Measurements from ENCODE around the gene CORO2B.

The CORO2B gene

GRCh38 chr15:68572309-68572708 is 6.5 kb upstream of the CORO2B start:
- FAIRE-seq (no peak), DNase-seq (ENCODE audit: low spot score) (no peak)

- FAIRE-seq, result no peak
- no peak for DNase-seq (ENCODE audit: low spot score)
Observed at GRCh38 chr15:68572921-68573320, 5.9 kb upstream of the CORO2B start.

DNA sequence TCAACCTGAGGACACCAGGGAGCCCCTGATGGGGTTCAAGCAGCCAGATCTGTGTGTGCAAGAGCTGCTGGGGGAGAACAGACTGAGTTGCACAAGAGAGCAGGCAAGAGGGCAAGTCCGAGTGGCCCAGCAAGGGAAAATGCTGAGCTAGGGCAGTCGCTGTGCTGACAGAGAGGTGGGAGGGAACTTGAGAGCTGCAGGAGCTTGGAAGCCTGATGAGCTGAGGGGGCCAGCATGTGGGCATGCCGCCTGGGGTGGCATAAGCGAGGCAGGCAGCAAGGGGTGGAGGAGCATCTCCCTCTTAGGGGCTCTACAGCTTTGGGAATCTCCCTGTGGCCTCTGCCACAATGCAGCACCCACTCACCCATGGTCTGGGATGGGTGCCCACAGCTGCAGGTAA is 4.7 kb upstream of the CORO2B start:
- no peak for DNase-seq (ENCODE audit: low spot score)
- no peak for FAIRE-seq

- DNase-seq (ENCODE audit: low spot score), result no peak
- FAIRE-seq, result no peak
Observed at GRCh38 chr15:68574629-68575028, 4.2 kb upstream of the CORO2B start.

DNA sequence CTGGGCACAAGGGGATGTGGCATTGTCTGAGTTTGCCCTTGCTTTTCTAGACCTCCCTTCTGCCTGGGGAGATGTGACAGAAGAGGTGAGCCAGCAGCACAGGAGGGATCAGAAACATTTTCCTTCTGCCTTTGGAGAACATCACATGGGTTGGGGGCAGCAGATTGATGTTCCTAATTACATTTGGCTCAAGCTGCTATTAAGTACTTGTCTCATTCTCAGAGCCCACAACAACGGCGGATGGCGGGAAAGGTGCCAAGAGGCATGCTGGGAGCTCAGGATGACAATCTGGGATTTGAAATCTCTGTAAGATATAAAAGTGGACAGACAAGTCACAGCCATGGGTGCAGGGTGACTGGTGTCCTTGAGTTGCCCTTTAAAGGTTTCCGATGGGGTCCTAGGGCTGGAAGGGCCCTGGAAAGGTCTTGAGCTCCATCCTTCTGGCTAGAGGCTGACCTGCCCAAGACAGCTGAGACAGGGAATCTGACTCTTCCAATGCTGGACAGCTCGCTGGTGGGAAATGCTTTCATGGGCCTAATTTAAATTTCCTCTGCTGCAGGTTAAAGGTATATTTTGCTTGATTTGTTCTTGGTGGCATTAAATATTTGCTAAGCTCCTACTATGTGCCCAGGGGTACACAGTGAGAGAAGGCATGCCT is 2.4 kb upstream of the CORO2B start:
- DNase-seq (ENCODE audit: low spot score) (no peak), FAIRE-seq (peak; percentile 59)

DNA sequence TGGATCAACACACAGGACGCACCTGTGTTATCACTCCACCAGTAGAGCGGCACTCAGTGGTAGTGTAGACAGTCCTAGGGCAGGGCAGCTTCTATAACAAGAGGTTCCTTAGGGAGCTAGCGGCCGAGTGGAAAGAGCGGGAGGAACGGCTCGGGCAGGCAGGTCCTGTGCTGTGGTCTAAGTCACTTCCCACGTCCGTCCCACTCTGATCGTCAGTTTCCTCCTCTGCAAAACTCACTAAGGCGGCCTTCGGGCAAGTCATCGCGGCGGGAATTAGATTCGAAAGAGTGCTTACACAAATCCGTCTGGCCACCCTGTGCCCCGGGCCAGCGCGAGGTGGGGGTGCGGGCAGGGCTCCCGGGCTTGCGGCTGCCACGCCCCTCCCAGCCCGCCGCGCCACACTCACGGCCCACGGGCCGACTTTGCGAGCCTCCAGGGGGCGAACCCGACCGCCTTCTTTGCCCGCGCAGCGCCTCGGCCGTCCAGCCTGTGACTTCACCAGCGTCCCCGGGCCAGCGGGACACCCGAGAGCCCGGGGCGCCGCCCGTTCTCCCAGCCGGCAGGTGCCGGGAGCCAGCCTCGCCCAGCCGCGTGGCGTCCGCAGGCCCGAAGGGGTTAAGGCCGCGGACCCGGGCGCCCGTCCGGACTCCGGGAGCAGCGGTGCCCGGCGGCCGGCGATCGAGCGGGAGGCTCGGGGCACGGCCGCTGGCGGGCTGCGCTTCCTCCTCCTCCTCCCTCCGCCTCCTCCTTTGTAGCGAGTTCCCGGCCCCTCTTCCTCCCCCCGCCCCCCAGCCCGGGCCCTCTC is 416 bp upstream of the CORO2B start:
- peak; percentile 71 for DNase-seq (ENCODE audit: low spot score)
- peak; percentile 30 for FAIRE-seq

DNA sequence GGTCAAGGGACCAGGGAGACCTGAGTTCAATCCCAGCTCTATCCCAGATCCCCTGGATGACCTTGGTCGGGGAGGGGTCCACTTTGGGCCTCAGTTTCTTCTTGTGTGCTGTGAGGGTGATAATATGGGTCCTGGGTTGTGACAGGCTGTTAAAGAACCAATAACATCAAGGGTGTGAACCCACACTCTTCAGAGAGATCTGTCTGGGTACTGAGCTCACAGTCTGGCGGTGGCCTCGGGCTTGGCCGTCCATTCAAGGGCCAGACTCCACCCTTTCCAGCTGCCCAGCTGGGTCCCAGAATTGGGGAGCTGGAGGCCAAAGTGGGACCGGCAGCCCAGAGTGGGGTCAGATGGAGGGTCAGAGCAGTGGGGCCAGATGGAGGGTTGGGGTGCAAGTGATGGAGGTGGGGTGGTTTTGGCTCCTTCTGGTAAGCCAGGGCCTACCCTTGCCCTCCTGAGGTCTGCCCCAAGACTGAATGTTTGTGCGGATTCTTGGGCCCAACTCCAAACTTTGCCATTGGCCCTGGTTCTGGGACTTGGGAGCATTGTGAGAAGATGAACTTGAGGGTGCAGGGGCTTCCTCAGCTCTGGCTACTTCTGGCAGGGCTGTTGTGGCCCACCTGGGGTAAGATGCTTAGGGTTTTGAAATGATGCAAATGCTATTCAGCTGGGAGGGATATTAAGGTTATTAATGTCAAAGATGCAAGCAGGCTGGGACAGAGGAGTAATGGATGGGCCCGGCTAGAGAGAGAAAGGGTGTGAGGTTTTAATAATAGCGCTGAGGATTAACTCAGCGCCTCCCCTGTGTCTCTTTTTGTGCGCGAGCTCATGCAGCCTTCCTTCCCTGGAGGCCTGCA is 1.5 kb downstream of the CORO2B start:
- no peak for FAIRE-seq

GRCh38 chr15:68580883-68581155 is 2.0 kb downstream of the CORO2B start:
- FAIRE-seq, result no peak
- no peak for DNase-seq (ENCODE audit: low spot score)

More for the DNA sequence above, 1.5 kb downstream of the CORO2B start:
- no peak for DNase-seq (ENCODE audit: low spot score)

- DNase-seq (ENCODE audit: low spot score), result no peak
- FAIRE-seq, result no peak
Observed at GRCh38 chr15:68581725-68582124, 2.9 kb downstream of the CORO2B start.

GRCh38 chr15:68582236-68582635 is 3.4 kb downstream of the CORO2B start:
- FAIRE-seq, result no peak
- no peak for DNase-seq (ENCODE audit: low spot score)

GRCh38 chr15:68582864-68583263 is 4.1 kb downstream of the CORO2B start:
- peak; percentile 91 for FAIRE-seq
- no peak for DNase-seq (ENCODE audit: low spot score)

DNA sequence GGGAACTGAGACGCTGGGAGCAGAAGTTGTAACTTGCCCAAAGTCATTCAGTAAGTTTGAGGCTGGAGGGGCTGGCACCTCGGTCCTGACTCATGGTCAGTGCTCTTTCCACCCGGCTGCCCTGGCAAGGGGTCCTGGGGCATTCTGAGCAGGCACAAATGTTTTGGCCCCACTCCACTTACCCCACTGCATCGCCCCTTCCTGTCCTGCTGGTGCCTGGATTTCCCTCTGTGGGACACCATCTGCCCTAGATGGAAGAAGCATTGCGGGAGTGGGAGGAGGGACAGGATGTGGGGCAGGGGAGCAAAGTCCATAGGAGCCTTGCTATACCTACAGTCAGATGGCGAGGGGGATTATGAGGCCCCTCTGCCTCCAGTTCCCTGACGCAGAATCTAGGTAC is 4.5 kb downstream of the CORO2B start:
- FAIRE-seq, result peak; percentile 32

DNA sequence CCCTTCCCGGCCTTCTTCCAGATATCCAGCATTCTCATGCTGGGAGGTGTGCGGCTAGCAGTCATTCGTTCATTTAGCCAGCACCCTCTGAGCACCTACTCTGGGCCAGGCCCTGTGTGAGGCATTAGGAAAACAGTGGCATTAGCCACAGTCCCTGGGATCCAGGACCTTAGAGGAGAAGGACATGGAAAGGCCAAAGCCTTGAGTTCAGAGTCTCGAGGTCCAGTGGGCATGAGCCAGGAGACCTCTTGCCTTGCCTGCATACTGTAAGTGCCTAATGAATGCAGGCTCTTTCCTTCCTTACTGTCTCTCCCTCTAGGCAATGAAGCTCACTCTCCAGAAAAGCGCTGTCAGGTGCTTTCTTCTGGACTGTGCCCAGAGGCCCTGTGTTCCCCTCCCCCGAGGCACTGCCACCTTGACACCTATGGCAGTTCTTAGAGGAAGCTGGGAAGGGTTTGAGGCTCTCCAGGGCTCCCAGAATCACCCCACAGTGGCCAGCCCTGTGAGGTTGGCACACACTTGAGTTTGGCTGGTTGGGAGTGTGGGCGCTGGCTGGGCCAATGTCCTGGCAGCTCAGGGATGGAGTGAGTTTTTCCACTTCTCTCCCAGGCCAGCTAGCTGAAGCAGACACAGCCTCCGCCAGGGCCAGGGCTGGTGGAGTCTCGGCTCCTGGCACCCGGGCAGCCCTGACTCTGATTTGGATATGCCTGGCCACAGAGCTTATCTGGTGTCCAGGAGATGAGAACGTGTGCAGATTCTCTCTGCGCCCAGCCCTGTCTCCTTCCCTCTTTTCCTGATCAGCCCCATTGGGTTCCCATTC is 5.4 kb downstream of the CORO2B start:
- DNase-seq (ENCODE audit: low spot score) (no peak), FAIRE-seq (no peak)

More for the DNA sequence above, 4.5 kb downstream of the CORO2B start:
- no peak for DNase-seq (ENCODE audit: low spot score)

DNA sequence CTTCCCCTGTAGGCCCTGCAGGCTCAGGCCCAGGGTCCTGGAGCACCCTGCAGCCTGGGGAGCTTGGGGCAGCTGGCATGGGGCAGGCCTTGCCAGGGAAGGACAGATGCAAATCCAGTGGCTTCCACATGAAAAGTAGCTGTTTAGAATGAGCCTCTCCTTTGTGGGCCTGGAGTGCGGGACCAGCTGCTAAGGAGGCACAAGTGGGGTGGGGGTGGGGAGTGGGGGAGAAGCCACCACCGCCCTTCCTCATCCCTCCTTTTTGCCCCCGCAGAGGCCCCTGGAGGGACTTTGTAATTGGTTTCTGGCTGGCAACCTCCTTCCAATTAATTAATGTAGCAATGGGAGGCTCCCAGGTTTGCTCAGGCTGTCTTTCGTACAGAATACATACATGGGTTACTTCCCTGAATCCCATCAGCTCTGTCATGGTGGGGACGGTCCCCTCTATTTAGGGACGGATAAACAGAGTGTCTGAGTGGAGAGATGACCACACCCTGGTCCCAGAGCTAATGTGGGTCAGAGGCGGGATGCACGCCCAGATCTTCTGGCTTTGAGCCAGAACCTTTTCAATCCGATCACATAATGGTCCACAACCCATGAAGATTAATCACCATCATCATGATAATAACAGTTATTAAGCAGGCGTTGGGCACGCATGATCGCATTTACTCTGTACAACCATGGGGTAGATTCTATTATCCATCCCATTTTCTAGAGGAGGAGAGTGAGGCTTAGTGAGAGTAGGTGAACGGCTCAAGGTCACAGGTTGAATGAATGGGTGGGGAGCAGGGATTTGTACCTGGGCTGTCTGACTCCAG is 6.2 kb downstream of the CORO2B start:
- DNase-seq (ENCODE audit: low spot score) (no peak), FAIRE-seq (no peak)

GRCh38 chr15:68585574-68586273 is 6.9 kb downstream of the CORO2B start:
- FAIRE-seq (peak; percentile 97), DNase-seq (ENCODE audit: low spot score) (no peak)

GRCh38 chr15:68586274-68586961 is 7.6 kb downstream of the CORO2B start:
- DNase-seq (ENCODE audit: low spot score) (peak; percentile 80), FAIRE-seq (peak; percentile 96)

- no peak for DNase-seq (ENCODE audit: low spot score)
- FAIRE-seq, result no peak
Observed at GRCh38 chr15:68587769-68588385, 9.1 kb downstream of the CORO2B start.

GRCh38 chr15:68589053-68589452 is 10.3 kb downstream of the CORO2B start:
- FAIRE-seq (no peak), DNase-seq (ENCODE audit: low spot score) (no peak)

Data from urothelium cell line (cell line).